Hepatocyte (in vitro differentiated cells): Measurements from ENCODE around the gene MIER2. TPM values are rescaled to one million over a fixed set of nuclear protein-coding genes. Genes with fewer than 3 reads are reported as not detected.

Experiments
- DNase-seq: peaks from one replicate; pipeline ENCODE4 v3.0.0-alpha.2; 2016; ENCODE audit warnings: low spot score
- H2AFZ ChIP-seq: fragments of 200-600 bp; sonication (generic); 2 replicates; pipeline ENCODE4 v1.6.0; 2016; ENCODE audit warnings: antibody characterized with exemption, mild to moderate bottlenecking
- H3K27ac ChIP-seq: fragments of 200-600 bp; sonication (generic); 2 replicates; pipeline ENCODE4 v1.5.1; 2016; ENCODE audit warnings: mild to moderate bottlenecking
- H3K27me3 ChIP-seq: fragments of 200-600 bp; sonication (generic); 2 replicates; pipeline ENCODE4 v1.6.1; 2016
- H3K36me3 ChIP-seq: fragments of 200-600 bp; sonication (generic); replicated peaks from 2 replicates; pipeline ENCODE4 v1.5.1; 2016; ENCODE audit warnings: low read depth; ENCODE audit not compliant: insufficient read depth
- H3K4me1 ChIP-seq: fragments of 200-600 bp; sonication (generic); 2 replicates; pipeline ENCODE4 v1.5.1; 2016; ENCODE audit warnings: mild to moderate bottlenecking, moderate library complexity; ENCODE audit not compliant: insufficient read depth
- H3K4me2 ChIP-seq: fragments of 200-600 bp; sonication (generic); 2 replicates; pipeline ENCODE4 v1.6.0; 2016
- H3K4me3 ChIP-seq: fragments of 200-600 bp; sonication (generic); 2 replicates; pipeline ENCODE4 v1.5.1; 2016; ENCODE audit warnings: mild to moderate bottlenecking
- H3K79me2 ChIP-seq: fragments of 200-600 bp; sonication (generic); 2 replicates; pipeline ENCODE4 v1.6.0; 2017; ENCODE audit warnings: mild to moderate bottlenecking
- H3K9me2 ChIP-seq: fragments of 200-600 bp; sonication (generic); replicated peaks from 2 replicates; pipeline ENCODE4 v1.6.0; 2017; ENCODE audit warnings: mild to moderate bottlenecking; ENCODE audit not compliant: insufficient read depth
- H3K9me3 ChIP-seq: fragments of 200-600 bp; sonication (generic); 2 replicates; pipeline ENCODE4 v1.5.1; 2016; ENCODE audit warnings: low read depth, mild to moderate bottlenecking
- H4K20me1 ChIP-seq: fragments of 200-600 bp; sonication (generic); 2 replicates; pipeline ENCODE4 v1.6.0; 2016; ENCODE audit warnings: mild to moderate bottlenecking; ENCODE audit not compliant: insufficient read depth, poor library complexity, severe bottlenecking
- EZH2 ChIP-seq: fragments of 200-600 bp; sonication (generic); IDR thresholded peaks from 2 replicates; pipeline ENCODE4 v1.6.1; 2016; ENCODE audit warnings: antibody characterized with exemption, mild to moderate bottlenecking, borderline replicate concordance
- EZH2phosphoT487 ChIP-seq: fragments of 200-600 bp; sonication (generic); IDR thresholded peaks from one replicate; pipeline ENCODE4 v1.6.1; 2018; ENCODE audit warnings: antibody characterized with exemption, mild to moderate bottlenecking, low read depth, moderate library complexity; ENCODE audit not compliant: unreplicated experiment, severe bottlenecking
- WGBS: methylation state at CpG from one replicate; pipeline ENCODE4 v1.1.6; 2016; ENCODE audit warnings: low lambda C conversion rate; ENCODE audit errors: missing lambda C conversion rate; 5-methylcytosine and 5-hydroxymethylcytosine counted together
- polyA plus RNA-seq: library from polyadenylated mRNA; unstranded; fragments of >200 nt; fragmentation: Nextera tagmentation; extraction: Ambion mirVana; gene quantifications from 2 replicates; pipeline ENCODE4 v1.2.1, GENCODE V29; 2016
- total RNA-seq: library from RNA; depleted of rRNA; stranded (reverse); fragments of >200 nt; gene quantifications from 2 replicates; pipeline ENCODE4 v1.2.3, GENCODE V29; 2014
- TF ChIP-seq, protein P1 (sequence below): fragments of 200-600 bp; sonication (generic); IDR thresholded peaks from 2 replicates; pipeline ENCODE4 v1.5.1; 2016; ENCODE audit warnings: antibody characterized with exemption, mild to moderate bottlenecking; ENCODE audit not compliant: poor library complexity

MIER2 gene
- total and polyA plus RNA-seq, 2 experiments from 2014 or later, result 8.4 to 47.3 TPM

- Histone ChIP-seq H3K4me1 (no peaks in the 10 kb centered on the region), H4K20me1 (no peaks in the 10 kb centered on the region), H3K27me3 (no peaks in the 10 kb centered on the region), H2AFZ (no peak overlapping the region), H3K4me2 (no peak overlapping the region), H3K79me2 (no peaks in the 10 kb centered on the region), H3K9me2 (no peaks in the 10 kb centered on the region), H3K27ac (no peak overlapping the region), H3K4me3 (no peak overlapping the region), H3K9me3 (no peaks in the 10 kb centered on the region), H3K36me3 (no peaks in the 10 kb centered on the region)
- no peak for TF ChIP-seq EZH2phosphoT487
- TF ChIP-seq, protein P1, sequence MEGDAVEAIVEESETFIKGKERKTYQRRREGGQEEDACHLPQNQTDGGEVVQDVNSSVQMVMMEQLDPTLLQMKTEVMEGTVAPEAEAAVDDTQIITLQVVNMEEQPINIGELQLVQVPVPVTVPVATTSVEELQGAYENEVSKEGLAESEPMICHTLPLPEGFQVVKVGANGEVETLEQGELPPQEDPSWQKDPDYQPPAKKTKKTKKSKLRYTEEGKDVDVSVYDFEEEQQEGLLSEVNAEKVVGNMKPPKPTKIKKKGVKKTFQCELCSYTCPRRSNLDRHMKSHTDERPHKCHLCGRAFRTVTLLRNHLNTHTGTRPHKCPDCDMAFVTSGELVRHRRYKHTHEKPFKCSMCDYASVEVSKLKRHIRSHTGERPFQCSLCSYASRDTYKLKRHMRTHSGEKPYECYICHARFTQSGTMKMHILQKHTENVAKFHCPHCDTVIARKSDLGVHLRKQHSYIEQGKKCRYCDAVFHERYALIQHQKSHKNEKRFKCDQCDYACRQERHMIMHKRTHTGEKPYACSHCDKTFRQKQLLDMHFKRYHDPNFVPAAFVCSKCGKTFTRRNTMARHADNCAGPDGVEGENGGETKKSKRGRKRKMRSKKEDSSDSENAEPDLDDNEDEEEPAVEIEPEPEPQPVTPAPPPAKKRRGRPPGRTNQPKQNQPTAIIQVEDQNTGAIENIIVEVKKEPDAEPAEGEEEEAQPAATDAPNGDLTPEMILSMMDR, result no peak
- no peak for TF ChIP-seq EZH2
- WGBS, result 85% methylated on average over 14 of the region's 14 CpGs
- no peak for DNase-seq
These were observed 34.1 kb upstream of the MIER2 start for GRCh38 chr19:378706-379105.

DNA sequence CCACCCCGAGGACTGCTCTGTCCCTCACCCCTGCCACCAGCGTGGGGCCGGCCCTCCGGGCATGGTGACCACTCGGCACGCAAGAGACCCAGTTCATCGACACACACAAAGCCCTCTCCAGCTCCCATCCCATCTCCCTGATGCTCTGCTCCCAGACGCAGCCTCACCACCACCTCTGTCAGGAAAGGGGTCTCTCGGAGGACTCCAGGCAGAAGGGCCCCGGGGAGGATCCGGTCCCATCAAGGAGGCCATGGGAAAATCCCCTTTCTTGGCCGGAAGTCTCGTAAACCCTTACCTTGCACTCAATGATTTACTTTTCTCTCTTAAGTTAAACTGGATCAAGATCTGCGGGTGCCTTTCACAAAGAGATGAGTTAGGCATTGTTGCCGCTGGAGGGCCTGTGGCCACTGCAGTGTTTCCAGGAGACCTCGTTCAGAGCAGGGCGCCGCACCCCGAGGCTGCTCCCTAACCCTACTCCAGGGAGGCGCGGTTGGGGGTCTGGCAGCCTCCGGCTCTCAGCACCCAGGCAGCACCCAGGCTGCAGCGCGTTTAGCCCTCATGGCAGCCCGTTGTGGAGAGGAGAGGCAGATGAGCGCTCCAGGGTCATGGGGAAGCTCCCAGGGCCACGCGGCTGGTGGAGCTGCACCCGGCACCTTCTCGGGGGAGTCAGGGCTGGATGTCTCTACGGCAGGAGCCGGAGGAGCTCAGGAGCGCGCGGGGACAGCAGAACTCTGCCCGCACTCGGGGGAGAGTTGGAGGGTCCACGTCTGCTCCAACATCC, 33.4 kb upstream of the MIER2 start:
- Histone ChIP-seq H3K27me3 (no peaks in the 10 kb centered on the region), H3K36me3 (no peaks in the 10 kb centered on the region)

DNA sequence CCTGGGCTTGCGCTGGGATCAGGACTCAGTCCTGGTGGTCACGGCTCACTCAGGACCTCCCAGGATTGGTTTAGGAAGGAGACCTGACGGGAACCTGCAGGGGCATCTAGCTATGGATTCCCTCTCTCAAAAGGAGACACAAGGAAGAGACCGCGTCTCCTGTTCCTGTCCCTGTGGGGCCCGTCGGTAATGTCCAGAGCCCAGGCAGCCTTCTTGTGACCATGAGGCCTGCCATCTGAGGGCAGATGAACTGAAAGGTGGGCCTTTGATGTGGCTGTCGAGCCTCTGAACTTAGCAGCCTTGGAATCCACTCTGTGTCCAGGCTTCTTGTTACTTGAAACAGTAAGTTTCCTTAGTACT, 31.5 kb upstream of the MIER2 start:
- no peak for TF ChIP-seq EZH2phosphoT487
- TF ChIP-seq, protein P1, result no peak
- no peak for TF ChIP-seq EZH2
- Histone ChIP-seq H3K4me3 (no peak overlapping the region), H3K9me3 (no peaks in the 10 kb centered on the region), H3K4me2 (no peak overlapping the region), H3K79me2 (no peaks in the 10 kb centered on the region), H4K20me1 (no peaks in the 10 kb centered on the region), H3K9me2 (no peaks in the 10 kb centered on the region), H3K27ac (no peak overlapping the region), H3K4me1 (no peaks in the 10 kb centered on the region), H2AFZ (no peak overlapping the region), H3K36me3 (no peaks in the 10 kb centered on the region), H3K27me3 (peaks cover 4% of the 10 kb centered on the region)
- 98% methylated on average over 7 of the region's 8 CpGs for WGBS
- no peak for DNase-seq

More for the DNA sequence above, 33.4 kb upstream of the MIER2 start:
- no peaks in the 10 kb centered on the region for H3K4me1 ChIP-seq
- WGBS, result 79% methylated on average over 38 of the region's 38 CpGs
- H3K4me3 ChIP-seq, result no peak overlapping the region
- H3K9me2 ChIP-seq, result no peaks in the 10 kb centered on the region
- H3K9me3 ChIP-seq, result no peaks in the 10 kb centered on the region
- H3K79me2 ChIP-seq, result no peaks in the 10 kb centered on the region
- H4K20me1 ChIP-seq, result no peaks in the 10 kb centered on the region
- DNase-seq, result no peak
- TF ChIP-seq EZH2phosphoT487 (no peak), EZH2 (no peak)
- TF ChIP-seq, protein P1, result no peak
- no peak overlapping the region for H2AFZ ChIP-seq
- H3K4me2 ChIP-seq, result no peak overlapping the region
- H3K27ac ChIP-seq, result no peak overlapping the region
